ENCODE data around the gene MGP. TPM values are rescaled to one million over a fixed set of nuclear protein-coding genes. Genes with fewer than 3 reads are reported as not detected.

The MGP gene
- total RNA-seq, 2 donors from 2014 or later = 6,234 to 9,983 TPM

- Histone ChIP-seq H3K9me3 (no peaks in the 10 kb centered on the region), H3K36me3 (no peaks in the 10 kb centered on the region), H3K4me3 (no peak overlapping the region), H3K4me1 (ENCODE audit: control insufficient read depth in 1 of 2, low read depth in 2 of 2) (peaks cover 0 to 5% of the 10 kb centered on the region in 2 donors), H3K27me3 (replicated peaks; ENCODE audit: insufficient read depth) (no peaks in the 10 kb centered on the region), H3K27ac (no peak overlapping the region)
- DNase-seq (ENCODE audit: low spot score) (no peak), ATAC-seq (ENCODE audit: insufficient number of reproducible peaks, low FRiP score, low read depth) (no peak)
- TF ChIP-seq, protein P1, sequence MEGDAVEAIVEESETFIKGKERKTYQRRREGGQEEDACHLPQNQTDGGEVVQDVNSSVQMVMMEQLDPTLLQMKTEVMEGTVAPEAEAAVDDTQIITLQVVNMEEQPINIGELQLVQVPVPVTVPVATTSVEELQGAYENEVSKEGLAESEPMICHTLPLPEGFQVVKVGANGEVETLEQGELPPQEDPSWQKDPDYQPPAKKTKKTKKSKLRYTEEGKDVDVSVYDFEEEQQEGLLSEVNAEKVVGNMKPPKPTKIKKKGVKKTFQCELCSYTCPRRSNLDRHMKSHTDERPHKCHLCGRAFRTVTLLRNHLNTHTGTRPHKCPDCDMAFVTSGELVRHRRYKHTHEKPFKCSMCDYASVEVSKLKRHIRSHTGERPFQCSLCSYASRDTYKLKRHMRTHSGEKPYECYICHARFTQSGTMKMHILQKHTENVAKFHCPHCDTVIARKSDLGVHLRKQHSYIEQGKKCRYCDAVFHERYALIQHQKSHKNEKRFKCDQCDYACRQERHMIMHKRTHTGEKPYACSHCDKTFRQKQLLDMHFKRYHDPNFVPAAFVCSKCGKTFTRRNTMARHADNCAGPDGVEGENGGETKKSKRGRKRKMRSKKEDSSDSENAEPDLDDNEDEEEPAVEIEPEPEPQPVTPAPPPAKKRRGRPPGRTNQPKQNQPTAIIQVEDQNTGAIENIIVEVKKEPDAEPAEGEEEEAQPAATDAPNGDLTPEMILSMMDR (IDR thresholded peaks at IDR 0.05) = no peak
Observed at GRCh38 chr12:14833336-14833735, 52.3 kb downstream of the MGP start.

Other genes starting within 250 kb of the MGP start
- gene GUCY2C, start 189.3 kb downstream of the MGP start, total RNA-seq = under 1 TPM in 1 of 2 donors, not detected in 1; 0.14 TPM
- 10 to 100 TPM; 10.0 to 17.6 TPM for gene WBP11, start 82.4 kb downstream of the MGP start, total RNA-seq
- under 1 TPM in 1 of 2 donors, not detected in 1; 0.27 TPM for gene C12orf60, start 82.2 kb downstream of the MGP start, total RNA-seq
- under 1 TPM; 0.27 to 0.49 TPM for gene SMCO3, start 71.7 kb downstream of the MGP start, total RNA-seq
- 10 to 100 TPM; 38.0 to 66.6 TPM for gene ART4, start 42.3 kb downstream of the MGP start, total RNA-seq
- gene ERP27, start 52.7 kb upstream of the MGP start, total RNA-seq = 1 to 10 TPM in 1 of 2 donors, not detected in 1; 2.4 TPM
- 100 to 1,000 TPM; 199 to 223 TPM for gene ARHGDIB, start 75.7 kb upstream of the MGP start, total RNA-seq
- gene PDE6H, start 87.2 kb upstream of the MGP start, total RNA-seq = not detected